AG04450 (cell line): Measurements from ENCODE around the gene ADGRG7. TPM values are rescaled to one million over a fixed set of nuclear protein-coding genes. Genes with fewer than 3 reads are reported as not detected.
"Not testable (repeated sequence)": the region's sequence is repeated elsewhere in the genome, so short reads cannot be mapped to it uniquely, and the experiment has no call there.

Experiments used
- CTCF ChIA-PET: fragments of 300-600, 350-600 bp; formaldehyde crosslinking; extraction: SDS; loops from one replicate; lab custom pipeline; 2022; ENCODE audit warnings: antibody characterized with exemption, inconsistent platforms; lab: Charles Lee
- POLR2A ChIA-PET: fragments of 350-600 bp; formaldehyde crosslinking; extraction: SDS; loops from one replicate; lab custom pipeline; 2021; ENCODE audit warnings: antibody characterized with exemption, inconsistent platforms; lab: Yijun Ruan, JAX
- DNase-seq: peaks from one replicate; pipeline ENCODE4 v3.0.0-alpha.2; 2011; ENCODE audit warnings: low read depth, low spot score
- H3K27ac ChIP-seq: one replicate; pipeline ENCODE4 v1.5.1; 2012; ENCODE audit warnings: low read depth, low read length, control low read depth
- H3K27me3 ChIP-seq: one replicate; pipeline ENCODE4 v1.6.0; 2012; ENCODE audit warnings: low read length; ENCODE audit not compliant: control insufficient read depth, insufficient read depth
- H3K4me3 ChIP-seq: 2 replicates; pipeline ENCODE4 v1.5.1; 2011; ENCODE audit warnings: mild to moderate bottlenecking, low read depth, low read length, control low read depth
- H3K9me3 ChIP-seq: 2 replicates; pipeline ENCODE4 v1.5.1; 2012; ENCODE audit warnings: low read length; ENCODE audit not compliant: control insufficient read depth, insufficient read depth
- CTCF ChIP-seq: IDR thresholded peaks from 2 replicates; pipeline ENCODE4 v1.5.1; 2011; ENCODE audit warnings: low read depth, low read length, control low read depth, inconsistent platforms
- polyA plus RNA-seq: library from polyadenylated mRNA; depleted of rRNA; stranded (reverse); fragments of >200 nt; gene quantifications from 2 replicates; pipeline ENCODE4 v1.2.3, GENCODE V29; 2011

Gene ADGRG7
- polyA plus RNA-seq, 1 experiment = not detected

GRCh38 chr3:100577382-100578008, 31.9 kb upstream of the ADGRG7 start:
- POLR2A ChIA-PET = interaction anchor here (1.1 kb wide), 1 partner anchor 85 kb away, joined by 4 read pairs; the partner anchor contains the start of gene TMEM45A
- H3K27ac ChIP-seq = no peak overlapping the region
- CTCF ChIA-PET = interaction anchor here (1.7 to 4.0 kb wide), 2 partner anchors 12 to 114 kb away, joined by 7 to 27 read pairs; no protein-coding TSS in a partner anchor
- H3K9me3 ChIP-seq = no peaks in the 10 kb centered on the region
- no peak for TF ChIP-seq CTCF
- H3K4me3 ChIP-seq = no peak overlapping the region
- H3K27me3 ChIP-seq = no peaks in the 10 kb centered on the region
- DNase-seq = no peak

- Histone ChIP-seq H3K9me3 (no peaks in the 10 kb centered on the region), H3K27ac (no peak overlapping the region), H3K27me3 (no peaks in the 10 kb centered on the region), H3K4me3 (no peak overlapping the region)
- TF ChIP-seq CTCF = no peak
- ChIA-PET CTCF (no interaction called here), POLR2A (no interaction called here)
- DNase-seq = no peak
Measured at GRCh38 chr3:100578646-100579045, 30.8 kb upstream of the ADGRG7 start.

- H3K27ac ChIP-seq = no peak overlapping the region
- POLR2A ChIA-PET = no interaction called here
Measured at GRCh38 chr3:100580147-100580546, 29.3 kb upstream of the ADGRG7 start.

GRCh38 chr3:100581650-100582049, 27.8 kb upstream of the ADGRG7 start:
- Histone ChIP-seq H3K27me3 (no peaks in the 10 kb centered on the region), H3K4me3 (no peak overlapping the region), H3K9me3 (peaks cover 4% of the 10 kb centered on the region; the same call in 1 of the 2 replicates), H3K27ac (peak overlapping the region; percentile 13)
- no peak for DNase-seq
- TF ChIP-seq CTCF = no peak
- ChIA-PET POLR2A (no interaction called here), CTCF (interaction anchor here (2.1 to 2.5 kb wide), 2 partner anchors 10 to 119 kb away, joined by 12 to 18 read pairs; no protein-coding TSS in a partner anchor)

More at GRCh38 chr3:100580147-100580546, 29.3 kb upstream of the ADGRG7 start:
- Histone ChIP-seq H3K27me3 (no peaks in the 10 kb centered on the region), H3K4me3 (no peak overlapping the region), H3K9me3 (peaks cover 3% of the 10 kb centered on the region; the same call in 1 of the 2 replicates)
- CTCF ChIA-PET = interaction anchor here (1.9 to 2.5 kb wide), 3 partner anchors 10 to 117 kb away, joined by 12 to 18 read pairs (median 14); no protein-coding TSS in a partner anchor
- TF ChIP-seq CTCF = no peak
- DNase-seq = no peak

GRCh38 chr3:100582157-100582556, 27.2 kb upstream of the ADGRG7 start:
- H3K4me3 ChIP-seq, H3K27me3 ChIP-seq, DNase-seq, H3K9me3 ChIP-seq, POLR2A ChIA-PET, H3K27ac ChIP-seq: not testable (repeated sequence)
- CTCF ChIA-PET = interaction anchor here (5.1 kb wide), 1 partner anchor 119 kb away, joined by 39 read pairs; no protein-coding TSS in a partner anchor
